Measurements from ENCODE around the gene PTBP1. TPM values are rescaled to one million over a fixed set of nuclear protein-coding genes. Genes with fewer than 3 reads are reported as not detected.

PTBP1 gene
- total RNA-seq, 1 experiment from 2014 or later: 680 TPM

DNA sequence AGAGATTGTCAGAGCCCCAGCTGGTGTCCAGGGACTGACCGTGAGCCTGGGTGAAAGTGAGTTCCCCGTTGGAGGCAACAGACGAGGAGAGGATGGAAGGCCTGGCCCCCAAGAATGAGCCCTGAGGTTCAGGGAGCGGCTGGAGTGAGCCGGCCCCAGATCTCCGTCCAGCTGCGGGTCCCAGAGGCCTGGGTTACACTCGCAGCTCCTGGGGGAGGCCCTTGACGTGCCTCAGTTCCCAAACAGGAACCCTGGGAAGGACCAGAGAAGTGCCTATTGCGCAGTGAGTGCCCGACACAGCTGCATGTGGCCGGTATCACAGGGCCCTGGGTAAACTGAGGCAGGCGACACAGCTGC lies 53.7 kb downstream of the PTBP1 start (continued):
- TF ChIP-seq, protein P1, sequence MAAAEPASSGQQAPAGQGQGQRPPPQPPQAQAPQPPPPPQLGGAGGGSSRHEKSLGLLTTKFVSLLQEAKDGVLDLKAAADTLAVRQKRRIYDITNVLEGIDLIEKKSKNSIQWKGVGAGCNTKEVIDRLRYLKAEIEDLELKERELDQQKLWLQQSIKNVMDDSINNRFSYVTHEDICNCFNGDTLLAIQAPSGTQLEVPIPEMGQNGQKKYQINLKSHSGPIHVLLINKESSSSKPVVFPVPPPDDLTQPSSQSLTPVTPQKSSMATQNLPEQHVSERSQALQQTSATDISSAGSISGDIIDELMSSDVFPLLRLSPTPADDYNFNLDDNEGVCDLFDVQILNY (CRISPR knock-in tag; IDR thresholded peaks at IDR 0.05): no peak
- TF ChIP-seq, protein P2, sequence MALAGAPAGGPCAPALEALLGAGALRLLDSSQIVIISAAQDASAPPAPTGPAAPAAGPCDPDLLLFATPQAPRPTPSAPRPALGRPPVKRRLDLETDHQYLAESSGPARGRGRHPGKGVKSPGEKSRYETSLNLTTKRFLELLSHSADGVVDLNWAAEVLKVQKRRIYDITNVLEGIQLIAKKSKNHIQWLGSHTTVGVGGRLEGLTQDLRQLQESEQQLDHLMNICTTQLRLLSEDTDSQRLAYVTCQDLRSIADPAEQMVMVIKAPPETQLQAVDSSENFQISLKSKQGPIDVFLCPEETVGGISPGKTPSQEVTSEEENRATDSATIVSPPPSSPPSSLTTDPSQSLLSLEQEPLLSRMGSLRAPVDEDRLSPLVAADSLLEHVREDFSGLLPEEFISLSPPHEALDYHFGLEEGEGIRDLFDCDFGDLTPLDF (CRISPR knock-in tag; IDR thresholded peaks at IDR 0.05): no peak
- TF ChIP-seq, protein P3, sequence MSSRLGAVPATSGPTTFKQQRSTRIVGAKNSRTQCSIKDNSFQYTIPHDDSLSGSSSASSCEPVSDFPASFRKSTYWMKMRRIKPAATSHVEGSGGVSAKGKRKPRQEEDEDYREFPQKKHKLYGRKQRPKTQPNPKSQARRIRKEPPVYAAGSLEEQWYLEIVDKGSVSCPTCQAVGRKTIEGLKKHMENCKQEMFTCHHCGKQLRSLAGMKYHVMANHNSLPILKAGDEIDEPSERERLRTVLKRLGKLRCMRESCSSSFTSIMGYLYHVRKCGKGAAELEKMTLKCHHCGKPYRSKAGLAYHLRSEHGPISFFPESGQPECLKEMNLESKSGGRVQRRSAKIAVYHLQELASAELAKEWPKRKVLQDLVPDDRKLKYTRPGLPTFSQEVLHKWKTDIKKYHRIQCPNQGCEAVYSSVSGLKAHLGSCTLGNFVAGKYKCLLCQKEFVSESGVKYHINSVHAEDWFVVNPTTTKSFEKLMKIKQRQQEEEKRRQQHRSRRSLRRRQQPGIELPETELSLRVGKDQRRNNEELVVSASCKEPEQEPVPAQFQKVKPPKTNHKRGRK (CRISPR knock-in tag; IDR thresholded peaks at IDR 0.05; ENCODE audit: borderline replicate concordance): no peak
- no peak for TF ChIP-seq ZNF396 (CRISPR knock-in tag; IDR thresholded peaks at IDR 0.05; ENCODE audit: borderline replicate concordance)
- TF ChIP-seq, protein P4, sequence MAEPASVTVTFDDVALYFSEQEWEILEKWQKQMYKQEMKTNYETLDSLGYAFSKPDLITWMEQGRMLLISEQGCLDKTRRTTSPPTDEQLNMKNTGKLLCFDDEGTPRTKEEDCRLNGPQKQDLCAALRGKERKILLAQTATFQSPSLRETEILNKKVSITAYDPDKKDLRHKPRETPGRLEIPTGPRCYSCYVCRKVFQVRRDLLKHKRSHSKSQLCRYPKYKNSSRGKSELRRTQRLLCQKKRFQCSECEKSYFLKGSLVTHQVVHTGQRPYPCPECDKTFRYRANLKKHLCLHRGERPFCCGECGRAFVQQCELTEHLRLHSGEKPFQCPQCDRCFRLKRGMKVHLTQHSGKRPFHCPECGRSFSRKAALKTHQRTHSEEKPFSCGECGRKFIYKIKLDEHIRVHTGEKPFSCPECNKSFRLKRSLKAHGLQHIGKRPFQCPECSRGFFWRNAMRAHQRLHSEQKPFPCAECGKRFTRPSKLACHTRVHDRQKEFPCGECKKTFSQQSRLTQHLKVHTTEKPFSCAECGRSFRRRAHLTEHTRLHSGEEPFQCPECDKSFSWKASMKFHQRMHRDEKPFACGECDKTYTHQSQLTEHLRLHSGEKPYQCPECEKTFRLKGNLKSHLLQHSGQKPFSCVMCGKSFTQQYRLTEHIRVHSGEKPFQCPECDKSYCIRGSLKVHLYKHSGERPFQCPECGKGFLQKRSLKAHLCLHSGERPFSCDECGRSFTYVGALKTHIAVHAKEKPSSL (CRISPR knock-in tag; conservative IDR thresholded peaks at IDR 0.05): no peak

DNA sequence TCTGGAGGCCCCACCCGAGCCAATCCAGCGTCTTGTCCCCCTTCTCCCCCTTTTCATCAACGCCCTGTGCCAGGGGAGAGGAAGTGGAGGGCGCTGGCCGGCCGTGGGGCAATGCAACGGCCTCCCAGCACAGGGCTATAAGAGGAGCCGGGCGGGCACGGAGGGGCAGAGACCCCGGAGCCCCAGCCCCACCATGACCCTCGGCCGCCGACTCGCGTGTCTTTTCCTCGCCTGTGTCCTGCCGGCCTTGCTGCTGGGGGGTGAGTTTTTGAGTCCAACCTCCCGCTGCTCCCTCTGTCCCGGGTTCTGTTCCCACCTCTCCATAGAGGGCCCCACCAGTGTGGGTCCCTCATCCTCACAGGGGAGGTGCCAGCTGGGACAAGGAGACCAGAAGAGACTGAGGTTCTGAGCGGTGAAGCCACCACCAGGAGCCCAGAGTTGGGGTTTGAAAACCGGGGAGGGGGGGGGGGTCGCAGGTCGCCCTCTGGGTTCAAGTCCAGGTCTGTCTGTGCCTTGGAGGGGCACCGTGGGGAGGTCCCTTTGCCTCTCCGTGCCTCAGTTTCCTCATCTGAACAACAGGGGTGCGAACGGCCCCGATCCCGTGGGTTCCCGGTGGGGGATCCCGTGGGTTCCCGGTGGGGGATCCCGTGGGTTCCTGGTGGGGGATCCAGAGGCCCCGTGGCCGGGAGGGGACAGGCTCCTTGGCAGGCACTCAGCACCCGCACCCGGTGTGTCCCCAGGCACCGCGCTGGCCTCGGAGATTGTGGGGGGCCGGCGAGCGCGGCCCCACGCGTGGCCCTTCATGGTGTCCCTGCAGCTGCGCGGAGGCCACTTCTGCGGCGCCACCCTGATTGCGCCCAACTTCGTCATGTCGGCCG lies 55.1 kb downstream of the PTBP1 start, which contains the start of gene ELANE:
TSS of gene ELANE (plus strand) at position 168 of the 878 bp plus-strand sequence. CDS start at position 194, 26 bp downstream.
- no peaks in the 10 kb centered on the region for H3K4me1 Mint-ChIP-seq
- no peak within 1 kb of the TSS for H3K27ac Mint-ChIP-seq
- TF ChIP-seq MYBL2 (CRISPR knock-in tag; IDR thresholded peaks at IDR 0.05): no peak
- TF ChIP-seq GRHL2 (CRISPR knock-in tag; IDR thresholded peaks at IDR 0.05; ENCODE audit: insufficient replicate concordance, severe bottlenecking): no peak
- TF ChIP-seq, protein P5, sequence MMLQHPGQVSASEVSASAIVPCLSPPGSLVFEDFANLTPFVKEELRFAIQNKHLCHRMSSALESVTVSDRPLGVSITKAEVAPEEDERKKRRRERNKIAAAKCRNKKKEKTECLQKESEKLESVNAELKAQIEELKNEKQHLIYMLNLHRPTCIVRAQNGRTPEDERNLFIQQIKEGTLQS (CRISPR knock-in tag; conservative IDR thresholded peaks at IDR 0.05): no peak
- TF ChIP-seq, protein P6, sequence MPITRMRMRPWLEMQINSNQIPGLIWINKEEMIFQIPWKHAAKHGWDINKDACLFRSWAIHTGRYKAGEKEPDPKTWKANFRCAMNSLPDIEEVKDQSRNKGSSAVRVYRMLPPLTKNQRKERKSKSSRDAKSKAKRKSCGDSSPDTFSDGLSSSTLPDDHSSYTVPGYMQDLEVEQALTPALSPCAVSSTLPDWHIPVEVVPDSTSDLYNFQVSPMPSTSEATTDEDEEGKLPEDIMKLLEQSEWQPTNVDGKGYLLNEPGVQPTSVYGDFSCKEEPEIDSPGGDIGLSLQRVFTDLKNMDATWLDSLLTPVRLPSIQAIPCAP (CRISPR knock-in tag; IDR thresholded peaks at IDR 0.05): no peak
- TF ChIP-seq MXD4 (CRISPR knock-in tag; IDR thresholded peaks at IDR 0.05; ENCODE audit: borderline replicate concordance): no peak
- no peak for TF ChIP-seq FOXJ3 (CRISPR knock-in tag; IDR thresholded peaks at IDR 0.05; ENCODE audit: borderline replicate concordance)
- TF ChIP-seq, protein P7, sequence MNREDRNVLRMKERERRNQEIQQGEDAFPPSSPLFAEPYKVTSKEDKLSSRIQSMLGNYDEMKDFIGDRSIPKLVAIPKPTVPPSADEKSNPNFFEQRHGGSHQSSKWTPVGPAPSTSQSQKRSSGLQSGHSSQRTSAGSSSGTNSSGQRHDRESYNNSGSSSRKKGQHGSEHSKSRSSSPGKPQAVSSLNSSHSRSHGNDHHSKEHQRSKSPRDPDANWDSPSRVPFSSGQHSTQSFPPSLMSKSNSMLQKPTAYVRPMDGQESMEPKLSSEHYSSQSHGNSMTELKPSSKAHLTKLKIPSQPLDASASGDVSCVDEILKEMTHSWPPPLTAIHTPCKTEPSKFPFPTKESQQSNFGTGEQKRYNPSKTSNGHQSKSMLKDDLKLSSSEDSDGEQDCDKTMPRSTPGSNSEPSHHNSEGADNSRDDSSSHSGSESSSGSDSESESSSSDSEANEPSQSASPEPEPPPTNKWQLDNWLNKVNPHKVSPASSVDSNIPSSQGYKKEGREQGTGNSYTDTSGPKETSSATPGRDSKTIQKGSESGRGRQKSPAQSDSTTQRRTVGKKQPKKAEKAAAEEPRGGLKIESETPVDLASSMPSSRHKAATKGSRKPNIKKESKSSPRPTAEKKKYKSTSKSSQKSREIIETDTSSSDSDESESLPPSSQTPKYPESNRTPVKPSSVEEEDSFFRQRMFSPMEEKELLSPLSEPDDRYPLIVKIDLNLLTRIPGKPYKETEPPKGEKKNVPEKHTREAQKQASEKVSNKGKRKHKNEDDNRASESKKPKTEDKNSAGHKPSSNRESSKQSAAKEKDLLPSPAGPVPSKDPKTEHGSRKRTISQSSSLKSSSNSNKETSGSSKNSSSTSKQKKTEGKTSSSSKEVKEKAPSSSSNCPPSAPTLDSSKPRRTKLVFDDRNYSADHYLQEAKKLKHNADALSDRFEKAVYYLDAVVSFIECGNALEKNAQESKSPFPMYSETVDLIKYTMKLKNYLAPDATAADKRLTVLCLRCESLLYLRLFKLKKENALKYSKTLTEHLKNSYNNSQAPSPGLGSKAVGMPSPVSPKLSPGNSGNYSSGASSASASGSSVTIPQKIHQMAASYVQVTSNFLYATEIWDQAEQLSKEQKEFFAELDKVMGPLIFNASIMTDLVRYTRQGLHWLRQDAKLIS (CRISPR knock-in tag; IDR thresholded peaks at IDR 0.05; ENCODE audit: borderline replicate concordance): no peak
- TF ChIP-seq, protein P1 (CRISPR knock-in tag; IDR thresholded peaks at IDR 0.05): no peak
- TF ChIP-seq, protein P8, sequence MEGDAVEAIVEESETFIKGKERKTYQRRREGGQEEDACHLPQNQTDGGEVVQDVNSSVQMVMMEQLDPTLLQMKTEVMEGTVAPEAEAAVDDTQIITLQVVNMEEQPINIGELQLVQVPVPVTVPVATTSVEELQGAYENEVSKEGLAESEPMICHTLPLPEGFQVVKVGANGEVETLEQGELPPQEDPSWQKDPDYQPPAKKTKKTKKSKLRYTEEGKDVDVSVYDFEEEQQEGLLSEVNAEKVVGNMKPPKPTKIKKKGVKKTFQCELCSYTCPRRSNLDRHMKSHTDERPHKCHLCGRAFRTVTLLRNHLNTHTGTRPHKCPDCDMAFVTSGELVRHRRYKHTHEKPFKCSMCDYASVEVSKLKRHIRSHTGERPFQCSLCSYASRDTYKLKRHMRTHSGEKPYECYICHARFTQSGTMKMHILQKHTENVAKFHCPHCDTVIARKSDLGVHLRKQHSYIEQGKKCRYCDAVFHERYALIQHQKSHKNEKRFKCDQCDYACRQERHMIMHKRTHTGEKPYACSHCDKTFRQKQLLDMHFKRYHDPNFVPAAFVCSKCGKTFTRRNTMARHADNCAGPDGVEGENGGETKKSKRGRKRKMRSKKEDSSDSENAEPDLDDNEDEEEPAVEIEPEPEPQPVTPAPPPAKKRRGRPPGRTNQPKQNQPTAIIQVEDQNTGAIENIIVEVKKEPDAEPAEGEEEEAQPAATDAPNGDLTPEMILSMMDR (IDR thresholded peaks at IDR 0.05): no peak
- ChIA-PET CTCF (no interaction called here), POLR2A (no interaction called here)
- DNase-seq (ENCODE audit: low spot score): peak; percentile 10
- H3K9me3 Mint-ChIP-seq: no peaks in the 10 kb centered on the region
- no peaks in the 10 kb centered on the region for H3K36me3 Mint-ChIP-seq
- ATAC-seq: no peak
- H3K4me3 Mint-ChIP-seq: no peak within 1 kb of the TSS
- H3K27me3 Mint-ChIP-seq (ENCODE audit: low read depth): peaks cover under 1% of the 10 kb centered on the region; the same call in 1 of the 2 replicates
